Psoas muscle (tissue), 8 donors: Measurements from ENCODE around the gene AKT3. TPM values are rescaled to one million over a fixed set of nuclear protein-coding genes. Genes with fewer than 3 reads are reported as not detected.

ENCODE experiments used
- ATAC-seq, 4 donors: fragments of 200-7000 bp; cut with Tn5 transposase; one replicate each; pipeline ENCODE4 v1.9.1; 2020; ENCODE audit warnings: moderate library complexity in 3 of 4, mild to moderate bottlenecking in 2 of 4
- DNase-seq, 2 donors: peaks; one replicate each; pipeline ENCODE4 v3.0.0-alpha.2; 2020
- H3K27ac ChIP-seq: fragments of 200-600 bp; one replicate; pipeline ENCODE4 v1.8.0; 2022
- H3K27me3 ChIP-seq, 3 donors: fragments of 200-600 bp in 1 of 3; one replicate each; pipeline versions ENCODE4 v1.6.1 to v1.8.0; 2013 to 2022; ENCODE audit warnings: low read length in 2 of 3, mild to moderate bottlenecking in 2 of 3, moderate library complexity in 1 of 3; ENCODE audit not compliant: insufficient read depth in 3 of 3
- H3K36me3 ChIP-seq, 2 donors: fragments of 200-600 bp in 1 of 2; one replicate each; pipeline versions ENCODE4 v1.6.1 to v1.8.0; 2013 to 2022; ENCODE audit warnings: low read depth in 1 of 2, mild to moderate bottlenecking in 1 of 2, moderate library complexity in 1 of 2; ENCODE audit not compliant: insufficient read depth in 1 of 2
- H3K4me1 ChIP-seq: fragments of 200-600 bp; one replicate; pipeline ENCODE4 v1.8.0; 2022
- H3K4me3 ChIP-seq: fragments of 200-600 bp; one replicate; pipeline ENCODE4 v1.8.0; 2022; ENCODE audit warnings: mild to moderate bottlenecking
- H3K9me3 ChIP-seq: fragments of 200-600 bp; one replicate; pipeline ENCODE4 v1.8.0; 2022
- CTCF ChIP-seq: fragments of 200-600 bp; IDR thresholded peaks from one replicate; pipeline ENCODE4 v1.8.0; 2022; ENCODE audit warnings: antibody characterized with exemption
- WGBS, 3 donors: extraction: QIAGEN DNeasy Blood & Tissue Kit; methylation state at CpG; one replicate each; pipeline versions ENCODE4 v1.1.6 to v1.1.7; 2013; 5-methylcytosine and 5-hydroxymethylcytosine counted together
- intact Hi-C, 2 donors: fragments of 100-400 bp; cut with DNase I; formaldehyde crosslinking; loops; one replicate each; pipeline versions ENCODE4 v1.11.0 to v1.14.2; 2022
- polyA plus RNA-seq, 3 donors: library from polyadenylated mRNA; stranded (reverse); fragments of 200-250 nt; gene quantifications; one replicate each; pipeline ENCODE4 v1.2.3, GENCODE V29; 2013
- total RNA-seq, 4 donors: library from RNA; stranded (reverse); fragmentation: NEBNext Ultra II Directional in 2 of 4; extraction: Animal tissue kit (Norgen Biotek cat#: 25700) in 2 of 4; gene quantifications; one replicate each; pipeline versions ENCODE4 v1.2.1 to v1.2.4, GENCODE V29; 2021 to 2023
- donor health status: healthy with polysubstance abuse.
- donor health status: DM: no; HTN: no; CAD: no; lungs with moderate emphysema.
- donor health status: Bipolar disorder and iron deficiency.
- donor health status: healthy.
- donor health status: DM: yes; HTN: yes; CAD: no.
- donor health status: DM: no; HTN: no; CAD: no.
- donor health status: DM: no; HTN: no; CAD: no.
- donor health status: DM: yes; HTN: yes; CAD: no.

The AKT3 gene
- total and polyA plus RNA-seq, 7 donors = 3.3 to 25.1 (median 9.8) TPM

- WGBS, 3 donors = 85 to 97% (median 88%) methylated on average over 1 of the region's 1 CpG
- H3K9me3 ChIP-seq = peaks cover 3% of the 10 kb centered on the region
- H3K4me3 ChIP-seq = no peak overlapping the region
- no peaks in the 10 kb centered on the region for H3K27me3 ChIP-seq
- ATAC-seq = no peak
- peaks cover under 1% of the 10 kb centered on the region for H3K4me1 ChIP-seq
- TF ChIP-seq CTCF = no peak
- H3K36me3 ChIP-seq = no peaks in the 10 kb centered on the region
- intact Hi-C loops = no loop called here
- no peak for DNase-seq
- H3K27ac ChIP-seq = no peak overlapping the region
These were observed 79.2 kb downstream of the AKT3 start for GRCh38 chr1:243770860-243771259.

- Histone ChIP-seq H3K4me1 (peaks cover 5% of the 10 kb centered on the region), H3K36me3 (no peaks in the 10 kb centered on the region), H3K27me3 (no peaks in the 10 kb centered on the region), H3K27ac (no peak overlapping the region), H3K4me3 (no peak overlapping the region), H3K9me3 (no peaks in the 10 kb centered on the region)
- TF ChIP-seq CTCF = no peak
- intact Hi-C loops = no loop called here
- DNase-seq (no peak), ATAC-seq (no peak)
- WGBS, 3 donors = 19 to 43% (median 26%) methylated on average over 2 of the region's 2 CpGs
These were observed 84.4 kb downstream of the AKT3 start for GRCh38 chr1:243765676-243766075.

GRCh38 chr1:243763806-243764205 is 86.2 kb downstream of the AKT3 start:
- 55 to 84% (median 59%) methylated on average over 5 of the region's 5 CpGs for whole genome bisulfite sequencing, 3 donors
- Histone ChIP-seq H3K27ac (no peak overlapping the region), H3K4me1 (peaks cover 5% of the 10 kb centered on the region), H3K4me3 (no peak overlapping the region), H3K36me3 (no peaks in the 10 kb centered on the region), H3K27me3 (no peaks in the 10 kb centered on the region), H3K9me3 (no peaks in the 10 kb centered on the region)
- no peak for TF ChIP-seq CTCF
- no peak for DNase-seq
- ATAC-seq = no peak
- intact Hi-C loops = no loop called here

GRCh38 chr1:243758647-243759046 is 91.4 kb downstream of the AKT3 start:
- no peaks in the 10 kb centered on the region for H3K27me3 ChIP-seq
- no peaks in the 10 kb centered on the region for H3K9me3 ChIP-seq
- no peak overlapping the region for H3K4me3 ChIP-seq
- TF ChIP-seq CTCF = no peak
- WGBS, 3 donors = 97 to 99% (median 98%) methylated on average over 8 of the region's 8 CpGs
- ATAC-seq (no peak), DNase-seq (no peak)
- H3K4me1 ChIP-seq = no peaks in the 10 kb centered on the region
- no peaks in the 10 kb centered on the region for H3K36me3 ChIP-seq
- intact Hi-C loops = no loop called here
- no peak overlapping the region for H3K27ac ChIP-seq

- no peak for DNase-seq
- Histone ChIP-seq H3K9me3 (no peaks in the 10 kb centered on the region), H3K4me1 (no peaks in the 10 kb centered on the region), H3K27ac (no peak overlapping the region), H3K36me3 (no peaks in the 10 kb centered on the region), H3K27me3 (no peaks in the 10 kb centered on the region), H3K4me3 (no peak overlapping the region)
- no peak for TF ChIP-seq CTCF
- ATAC-seq = no peak
- intact Hi-C loops = no loop called here
These were observed 93.5 kb downstream of the AKT3 start for GRCh38 chr1:243756529-243756928.
